GM12891 (cell line): ENCODE measurements around the gene CELF2.
A peak's percentile ranks its signal among the peaks of the same experiment; 100 is the strongest.

Source experiments
- DNase-seq: peaks from one replicate; pipeline ENCODE4 v3.0.0; 2011; ENCODE audit warnings: low spot score; ENCODE audit not compliant: insufficient read length
- FAIRE-seq: peaks from 2 replicates; lab custom pipeline; 2011; peaks lifted over from hg19 to GRCh38; lab: Jason Lieb, UNC
- PAX5 ChIP-seq: IDR thresholded peaks from 2 replicates; pipeline ENCODE4 v1.6.1; 2011; ENCODE audit warnings: low read length, moderate library complexity, mild to moderate bottlenecking; ENCODE audit not compliant: insufficient read depth, severe bottlenecking
- POLR2A ChIP-seq: IDR thresholded peaks from 2 replicates; pipeline ENCODE4 v1.6.1; 2011; ENCODE audit warnings: low read depth, low read length, control low read depth
- POLR2AphosphoS5 ChIP-seq: IDR thresholded peaks from 2 replicates; pipeline ENCODE4 v1.6.1; 2011; ENCODE audit warnings: low read depth, low read length, control low read depth
- POU2F2 ChIP-seq: IDR thresholded peaks from 2 replicates; pipeline ENCODE4 v1.6.1; 2011; ENCODE audit warnings: low read depth, mild to moderate bottlenecking, control low read depth, low read length, moderate library complexity
- SPI1 ChIP-seq: IDR thresholded peaks from 2 replicates; pipeline ENCODE4 v1.6.1; 2011; ENCODE audit warnings: low read depth, low read length, control low read depth
- TAF1 ChIP-seq: IDR thresholded peaks from 2 replicates; pipeline ENCODE4 v1.6.1; 2011; ENCODE audit warnings: low read depth, low read length, control low read depth

Gene CELF2

GRCh38 chr10:11164803-11165590 is 147.3 kb downstream of the CELF2 start:
- FAIRE-seq = peak; percentile 95
- DNase-seq = no peak
- TF ChIP-seq SPI1 (peak; percentile 74), POU2F2 (peak; percentile 77), POLR2A (peak; percentile 40; the same call in 1 of the 2 replicates), PAX5 (no peak), POLR2AphosphoS5 (peak; percentile 30; the same call in 1 of the 2 replicates), TAF1 (peak; percentile 20; the same call in 1 of the 2 replicates)

DNA sequence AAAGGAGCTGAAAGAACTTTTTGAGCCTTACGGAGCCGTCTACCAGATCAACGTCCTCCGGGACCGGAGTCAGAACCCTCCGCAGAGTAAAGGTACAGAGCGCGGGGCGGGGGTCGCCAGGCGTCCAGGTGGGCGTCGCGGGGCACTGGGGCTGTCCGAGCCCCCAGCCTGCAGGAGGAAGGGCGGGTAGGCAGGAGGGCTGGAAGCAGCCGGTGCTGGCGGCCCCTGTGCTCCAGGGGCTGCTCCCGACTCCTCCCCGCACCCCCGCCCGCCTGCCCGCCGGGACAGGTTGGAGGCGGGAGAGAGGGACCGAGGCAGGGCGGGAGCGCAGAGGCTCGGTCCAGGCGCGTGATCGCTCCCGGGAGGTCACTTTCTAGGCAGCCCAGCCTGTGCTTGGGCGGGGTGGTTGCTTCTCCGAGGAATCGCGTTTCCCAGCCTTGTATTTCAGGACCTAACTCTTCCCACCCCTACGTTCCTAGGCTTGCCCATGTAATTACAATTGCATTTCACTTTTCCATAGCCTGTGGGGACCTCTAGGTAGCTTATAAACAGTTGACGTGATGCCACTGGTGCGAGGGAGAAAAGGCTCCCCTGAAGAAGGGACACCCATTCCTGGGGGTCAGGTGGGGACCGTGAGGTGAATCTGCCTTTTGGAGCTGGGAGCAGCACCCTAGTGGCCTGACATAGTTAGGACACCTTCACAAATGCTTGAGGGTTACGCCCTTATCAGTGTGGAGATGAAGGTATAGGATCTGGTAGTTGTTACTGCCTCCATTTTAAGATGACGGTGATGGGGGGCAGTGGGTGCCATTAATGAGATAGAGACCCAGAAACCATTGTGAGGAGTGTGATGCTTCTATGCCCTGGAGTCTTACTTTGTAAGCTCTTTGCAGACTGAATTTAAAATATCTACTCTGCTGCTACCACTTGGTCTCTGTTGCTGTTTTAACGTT is 148.2 kb downstream of the CELF2 start:
- no peak for TF ChIP-seq PAX5
- TF ChIP-seq TAF1 = peak; percentile 64; the same call in 1 of the 2 replicates
- TF ChIP-seq POLR2A = 0 out of 2 replicates have a peak, but pooled peaks have one; percentile 25
- 0 out of 2 replicates have a peak, but pooled peaks have one; percentile 63 for TF ChIP-seq POU2F2
- no peak for TF ChIP-seq SPI1
- FAIRE-seq = no peak
- peak; percentile 54 for DNase-seq

DNA sequence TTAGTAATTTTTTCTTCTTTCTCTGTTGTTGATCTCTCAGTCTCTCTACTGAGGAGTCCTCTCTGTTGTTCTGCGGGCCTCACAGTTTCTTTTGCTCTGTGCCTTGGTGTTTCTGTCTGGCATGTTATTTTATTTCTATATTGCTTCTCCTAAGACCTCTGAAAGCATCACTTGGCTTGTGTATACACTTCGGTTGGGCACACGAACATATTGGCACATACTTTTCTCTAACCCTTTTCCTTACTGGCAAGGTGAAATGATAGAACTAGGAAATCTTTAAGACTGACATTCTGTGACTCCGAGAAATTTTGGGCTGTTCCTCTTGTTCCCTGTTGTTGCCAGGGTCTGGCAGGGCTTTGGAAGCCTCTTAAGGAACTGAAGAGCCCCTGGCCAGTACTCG is 148.9 kb downstream of the CELF2 start:
- DNase-seq (no peak), FAIRE-seq (no peak)
- TF ChIP-seq POLR2AphosphoS5 (no peak), POLR2A (no peak), POU2F2 (no peak), TAF1 (no peak), SPI1 (no peak), PAX5 (no peak)

DNA sequence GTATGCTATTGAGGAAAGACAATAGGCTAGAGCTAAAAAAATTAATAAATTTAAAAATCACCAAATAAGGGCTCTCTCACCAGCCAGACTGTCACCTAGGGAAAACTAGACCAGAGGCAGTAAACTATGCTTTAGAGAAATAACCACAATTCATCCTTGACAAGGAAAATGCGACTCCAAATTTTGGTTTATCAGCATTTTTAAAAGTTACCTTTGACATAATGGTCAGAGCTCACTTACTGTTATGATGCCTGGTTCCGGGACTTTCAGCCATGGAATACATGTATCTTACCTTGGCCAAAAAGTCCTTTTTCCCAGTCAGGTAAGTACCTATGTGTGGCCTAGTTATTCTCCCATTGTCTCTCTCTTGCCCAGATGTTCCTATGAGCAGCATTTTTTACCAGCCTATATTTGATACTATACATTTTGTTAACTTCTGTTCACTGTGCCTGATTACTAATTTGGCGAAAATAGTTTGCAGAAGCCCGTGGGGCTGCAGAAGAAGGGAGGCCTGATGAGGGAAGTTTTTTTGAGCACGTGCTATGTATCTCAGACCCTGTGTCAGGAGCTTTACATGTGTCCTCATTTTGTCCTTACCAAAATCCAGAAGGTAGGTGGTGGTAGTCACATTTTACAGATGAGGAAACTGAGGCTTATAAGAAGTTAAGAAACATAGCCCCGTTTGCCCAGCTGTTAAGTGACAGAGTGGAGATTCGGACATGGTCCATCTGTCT is 149.7 kb downstream of the CELF2 start:
- DNase-seq (no peak), FAIRE-seq (peak; percentile 73)
- no peak for TF ChIP-seq POLR2A
- TF ChIP-seq PAX5 = no peak

- FAIRE-seq = peak; percentile 86
- DNase-seq = no peak
- TF ChIP-seq POU2F2 (no peak), PAX5 (no peak), POLR2AphosphoS5 (no peak), SPI1 (no peak), TAF1 (no peak), POLR2A (no peak; the same call in 1 of the 2 replicates)
Measured at GRCh38 chr10:11168423-11169090, 150.9 kb downstream of the CELF2 start.

DNA sequence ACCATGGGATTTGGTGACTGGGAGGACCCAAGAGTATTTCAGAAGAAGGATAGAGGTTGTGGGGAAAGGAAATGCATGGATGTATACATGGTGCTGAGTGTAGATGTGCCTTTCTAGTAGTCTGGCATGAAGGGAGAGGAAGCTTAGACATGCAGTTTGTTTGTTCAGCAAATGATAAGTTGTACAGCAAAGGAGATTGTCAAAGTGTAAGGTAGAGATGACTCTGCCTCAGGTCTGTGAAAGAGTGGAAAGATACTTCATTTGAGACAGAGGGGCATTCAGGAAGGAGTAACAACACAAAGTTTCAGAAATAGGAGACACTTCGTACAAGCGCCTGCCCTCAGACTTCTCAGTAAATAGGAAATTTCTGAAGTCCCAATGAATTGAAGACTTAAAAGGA is 152.3 kb downstream of the CELF2 start:
- DNase-seq (no peak), FAIRE-seq (no peak)
- TF ChIP-seq SPI1 (no peak), POU2F2 (no peak), POLR2A (no peak), TAF1 (no peak), POLR2AphosphoS5 (no peak), PAX5 (no peak)

- FAIRE-seq = no peak
- TF ChIP-seq SPI1 (no peak), POLR2A (no peak), POLR2AphosphoS5 (no peak; the same call in 1 of the 2 replicates), PAX5 (no peak), POU2F2 (no peak), TAF1 (no peak)
Measured at GRCh38 chr10:11170574-11170973, 152.9 kb downstream of the CELF2 start.

More at GRCh38 chr10:11170574-11170973, 152.9 kb downstream of the CELF2 start:
- DNase-seq = no peak
